Measurements from ENCODE around the gene OGT.

OGT gene

GRCh38 chrX:71625471-71625870, 92.6 kb downstream of the OGT start:
- DNase-seq = no peak

Measured in activated CD4-positive, alpha-beta T cell treated with anti-CD3 and anti-CD28 coated beads for 48 hours (primary cell).